Left ventricle myocardium superior (tissue), 1 donor: ENCODE measurements around the gene ROMO1. TPM values are rescaled to one million over a fixed set of nuclear protein-coding genes. Genes with fewer than 3 reads are reported as not detected.

Experiments
- ATAC-seq: fragments of 200-7000 bp; cut with Tn5 transposase; one replicate; pipeline ENCODE4 v1.9.1; 2020; ENCODE audit warnings: mild to moderate bottlenecking, moderate library complexity
- DNase-seq: peaks from one replicate; pipeline ENCODE4 v3.0.0-alpha.2; 2020
- intact Hi-C: fragments of 100-400 bp; cut with micrococcal nuclease; formaldehyde crosslinking; loops from one replicate; pipeline ENCODE4 v1.11.0; 2022
- long read RNA-seq: library from polyadenylated mRNA; unstranded; transcript quantifications from one replicate; pipeline ENCODE4 v2.0.0, GENCODE V29; 2021
- total RNA-seq: library from RNA; stranded (reverse); fragmentation: NEBNext Ultra II Directional; extraction: Animal tissue kit (Norgen Biotek cat#: 25700); gene quantifications from one replicate; pipeline ENCODE4 v1.2.1, GENCODE V29; 2021
- donor health status: DM: no; HTN: yes; CAD: no; lungs with severe emphysema.

Gene ROMO1
- 180 TPM for total RNA-seq
- long read RNA-seq, transcript ROMO1-204 (3 exons, 498 nt) = minor isoform, 23 of 147 reads
- long read RNA-seq, transcript ROMO1-201 (2 exons, 496 nt) = minor isoform, 10 of 147 reads
- long read RNA-seq, transcript ROMO1-203 (3 exons, 422 nt) = major isoform, 67 of 147 reads
- long read RNA-seq, partial matches to known transcripts = 42 of 147 reads
- long read RNA-seq, other reads (novel, unspliced or antisense) = 1 of 147 reads

- intact Hi-C loops = no loop called here
- peak; percentile 94 for ATAC-seq
- peak; percentile 93 for DNase-seq
Measured at GRCh38 chr20:35699127-35699956, at the start of gene ROMO1, which contains the start of gene NFS1. ROMO1 (plus strand) TSS chr20:35699405; CDS start chr20:35699633, 228 bp downstream. NFS1 (minus strand) TSS chr20:35699352; CDS start chr20:35699288, 64 bp downstream.

- intact Hi-C loops = no loop called here
- DNase-seq = no peak
- ATAC-seq = no peak
Measured at GRCh38 chr20:35650632-35651031, 48.6 kb upstream of the ROMO1 start.

GRCh38 chr20:35651958-35652357 is 47.2 kb upstream of the ROMO1 start:
- ATAC-seq = no peak
- intact Hi-C loops = no loop called here
- no peak for DNase-seq

- ATAC-seq (peak; percentile 35), DNase-seq (no peak)
- intact Hi-C loops = no loop called here
Measured at GRCh38 chr20:35652641-35653429, 46.4 kb upstream of the ROMO1 start.

- intact Hi-C loops = no loop called here
Measured at GRCh38 chr20:35653430-35653734, 45.8 kb upstream of the ROMO1 start.

GRCh38 chr20:35653893-35654292 is 45.3 kb upstream of the ROMO1 start:
- DNase-seq (no peak), ATAC-seq (no peak)
- intact Hi-C loops = no loop called here

More at GRCh38 chr20:35653430-35653734, 45.8 kb upstream of the ROMO1 start:
- ATAC-seq (no peak), DNase-seq (no peak)

- no peak for ATAC-seq
- DNase-seq = no peak
- intact Hi-C loops = no loop called here
Measured at GRCh38 chr20:35654415-35654814, 44.8 kb upstream of the ROMO1 start.

- intact Hi-C loops = no loop called here
- no peak for ATAC-seq
Measured at GRCh38 chr20:35657271-35657670, 41.9 kb upstream of the ROMO1 start.

GRCh38 chr20:35660122-35660937 is 38.9 kb upstream of the ROMO1 start:
- no peak for ATAC-seq
- intact Hi-C loops = no loop called here
- no peak for DNase-seq

More at GRCh38 chr20:35657271-35657670, 41.9 kb upstream of the ROMO1 start:
- no peak for DNase-seq

GRCh38 chr20:35661053-35661452 is 38.2 kb upstream of the ROMO1 start:
- intact Hi-C loops = no loop called here
- no peak for DNase-seq
- ATAC-seq = no peak

- no peak for DNase-seq
- intact Hi-C loops = no loop called here
- no peak for ATAC-seq
Measured at GRCh38 chr20:35661908-35662307, 37.3 kb upstream of the ROMO1 start.

GRCh38 chr20:35662551-35662950 is 36.7 kb upstream of the ROMO1 start:
- no peak for DNase-seq
- no peak for ATAC-seq
- intact Hi-C loops = no loop called here

- DNase-seq (peak; percentile 40), ATAC-seq (peak; percentile 27)
- intact Hi-C loops = no loop called here
Measured at GRCh38 chr20:35663516-35664465, 35.4 kb upstream of the ROMO1 start.

GRCh38 chr20:35664466-35665206 is 34.6 kb upstream of the ROMO1 start, which contains the start of the genes CPNE1 and RBM12:
CPNE1 (minus strand) TSS chr20:35664900; CDS start chr20:35632923, 31,977 bp downstream.
RBM12 (minus strand) TSS chr20:35664900; CDS start chr20:35655322, 9,578 bp downstream.
- peak; percentile 94 for DNase-seq
- intact Hi-C loops = no loop called here
- peak; percentile 97 for ATAC-seq

- ATAC-seq = no peak
- intact Hi-C loops = no loop called here
- no peak for DNase-seq
Measured at GRCh38 chr20:35665949-35666288, 33.3 kb upstream of the ROMO1 start.

GRCh38 chr20:35669221-35669620 is 30.0 kb upstream of the ROMO1 start:
- intact Hi-C loops = no loop called here
- ATAC-seq = no peak
- DNase-seq = no peak

- intact Hi-C loops = no loop called here
- ATAC-seq = no peak
- DNase-seq = no peak
Measured at GRCh38 chr20:35669681-35670080, 29.5 kb upstream of the ROMO1 start.
